ENCODE results near the gene PPP1R27.

Gene PPP1R27

DNA sequence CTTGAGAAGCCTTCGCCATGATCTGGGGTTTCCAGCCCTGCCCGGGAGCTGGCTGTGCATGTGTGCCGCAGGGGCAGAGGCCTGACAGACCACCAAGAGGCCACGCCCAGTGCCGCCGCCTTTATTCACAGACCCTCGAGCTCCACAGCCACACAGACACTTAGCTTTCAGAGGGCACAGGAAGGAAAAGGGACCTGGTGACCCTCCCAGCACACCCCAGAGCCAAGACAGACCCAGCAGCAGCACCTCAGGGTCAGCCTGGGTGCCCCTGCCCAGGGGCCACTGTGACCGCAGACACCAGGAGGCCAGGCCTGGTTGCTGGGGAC is 12.6 kb downstream of the PPP1R27 start:
- no peak for DNase-seq (ENCODE audit: low read depth in 1 of 2, low spot score in 1 of 2)

- no peak for DNase-seq (ENCODE audit: low read depth in 1 of 2, low spot score in 1 of 2)
Measured at GRCh38 chr17:81821603-81822311, 13.1 kb downstream of the PPP1R27 start.

GRCh38 chr17:81821147-81821546 is 13.7 kb downstream of the PPP1R27 start:
- DNase-seq (ENCODE audit: low read depth in 1 of 2, low spot score in 1 of 2): no peak

GRCh38 chr17:81819708-81820107 is 15.1 kb downstream of the PPP1R27 start:
- no peak for DNase-seq (ENCODE audit: low read depth in 1 of 2, low spot score in 1 of 2)

- no peak for DNase-seq (ENCODE audit: low read depth in 1 of 2, low spot score in 1 of 2)
Measured at GRCh38 chr17:81817758-81818147, 17.1 kb downstream of the PPP1R27 start.

DNA sequence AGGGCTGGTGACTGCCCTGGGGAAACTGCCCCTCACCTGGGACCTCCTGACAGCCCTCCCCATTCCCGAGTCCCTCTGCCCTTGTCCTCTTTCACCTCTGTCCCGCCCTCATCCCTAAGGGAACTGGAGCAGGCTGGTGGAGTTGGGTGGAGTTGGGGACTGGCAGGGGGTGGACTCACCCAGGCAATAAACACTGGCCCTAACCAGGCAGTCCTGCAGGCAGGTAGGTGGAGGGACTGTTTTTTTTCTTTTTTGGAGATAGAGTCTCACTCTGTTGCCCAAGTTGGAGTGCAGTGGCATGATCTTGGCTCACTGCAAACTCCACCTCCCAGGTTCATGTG is 19.2 kb downstream of the PPP1R27 start:
- no peak for DNase-seq (ENCODE audit: low read depth in 1 of 2, low spot score in 1 of 2)

DNA sequence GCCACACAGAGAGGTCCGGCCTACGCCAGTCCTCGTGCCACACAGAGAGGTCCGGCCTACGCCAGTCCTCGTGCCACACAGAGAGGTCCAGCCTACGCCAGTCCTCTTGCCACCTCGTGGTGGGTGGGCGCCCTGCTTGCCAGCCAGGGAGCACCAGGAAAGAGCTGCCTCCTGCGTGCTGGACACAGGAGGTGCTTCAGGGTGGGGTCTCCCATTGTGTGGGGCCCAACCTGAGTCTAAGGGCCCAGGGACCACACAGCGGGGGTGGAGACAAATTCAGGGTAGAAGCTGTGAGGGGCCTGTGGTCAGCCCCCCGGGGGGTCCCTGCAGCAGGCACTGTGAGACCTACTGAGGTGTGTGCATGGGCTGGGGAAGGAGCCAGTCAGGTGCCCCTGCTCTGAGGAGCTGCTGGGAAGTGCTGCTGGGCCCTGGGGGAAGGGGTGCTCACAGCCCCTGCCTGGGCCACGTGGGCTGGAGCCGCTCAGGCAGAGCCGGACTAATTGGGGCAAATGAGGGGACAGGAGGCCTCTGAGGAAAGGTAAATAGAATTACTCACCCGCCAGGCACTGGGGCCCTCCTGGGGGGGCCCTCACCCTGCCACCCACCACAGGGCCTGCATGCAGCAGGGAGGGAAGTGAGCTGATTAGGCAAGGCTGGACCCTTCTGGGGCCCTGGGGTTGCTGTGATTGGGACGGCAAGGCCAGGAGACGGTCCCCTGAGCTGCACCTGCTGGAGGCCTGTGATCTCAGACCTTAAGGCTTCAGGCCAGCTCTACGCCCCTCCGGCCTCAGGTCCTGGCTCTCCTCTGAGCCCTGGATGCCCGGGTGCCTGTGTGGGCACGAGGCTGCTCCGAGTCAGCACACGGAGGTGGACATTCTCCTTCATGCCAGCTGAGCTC is 19.9 kb downstream of the PPP1R27 start:
- DNase-seq (ENCODE audit: low read depth in 1 of 2, low spot score in 1 of 2): no peak

- DNase-seq (ENCODE audit: low read depth in 1 of 2, low spot score in 1 of 2): no peak
Measured at GRCh38 chr17:81813861-81814683, 20.8 kb downstream of the PPP1R27 start.

DNA sequence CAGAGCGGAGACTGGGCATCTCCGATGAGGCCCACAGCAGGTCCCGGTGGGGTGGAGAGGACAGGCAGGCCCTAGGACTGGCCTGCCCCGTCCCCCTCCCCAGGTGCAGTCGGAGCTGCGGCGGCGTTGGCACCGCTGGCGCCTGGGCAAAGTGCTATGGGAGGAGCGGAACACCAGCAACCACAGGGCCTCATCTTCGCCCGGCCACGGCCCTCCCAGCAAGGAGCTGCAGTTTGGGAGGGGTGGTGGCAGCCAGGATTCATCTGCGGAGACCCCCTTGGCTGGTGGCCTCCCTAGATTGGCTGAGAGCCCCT is 21.5 kb downstream of the PPP1R27 start:
- no peak for DNase-seq (ENCODE audit: low read depth in 1 of 2, low spot score in 1 of 2)

- DNase-seq (ENCODE audit: low read depth in 1 of 2, low spot score in 1 of 2): no peak
Measured at GRCh38 chr17:81812571-81813370, 22.1 kb downstream of the PPP1R27 start.

DNA sequence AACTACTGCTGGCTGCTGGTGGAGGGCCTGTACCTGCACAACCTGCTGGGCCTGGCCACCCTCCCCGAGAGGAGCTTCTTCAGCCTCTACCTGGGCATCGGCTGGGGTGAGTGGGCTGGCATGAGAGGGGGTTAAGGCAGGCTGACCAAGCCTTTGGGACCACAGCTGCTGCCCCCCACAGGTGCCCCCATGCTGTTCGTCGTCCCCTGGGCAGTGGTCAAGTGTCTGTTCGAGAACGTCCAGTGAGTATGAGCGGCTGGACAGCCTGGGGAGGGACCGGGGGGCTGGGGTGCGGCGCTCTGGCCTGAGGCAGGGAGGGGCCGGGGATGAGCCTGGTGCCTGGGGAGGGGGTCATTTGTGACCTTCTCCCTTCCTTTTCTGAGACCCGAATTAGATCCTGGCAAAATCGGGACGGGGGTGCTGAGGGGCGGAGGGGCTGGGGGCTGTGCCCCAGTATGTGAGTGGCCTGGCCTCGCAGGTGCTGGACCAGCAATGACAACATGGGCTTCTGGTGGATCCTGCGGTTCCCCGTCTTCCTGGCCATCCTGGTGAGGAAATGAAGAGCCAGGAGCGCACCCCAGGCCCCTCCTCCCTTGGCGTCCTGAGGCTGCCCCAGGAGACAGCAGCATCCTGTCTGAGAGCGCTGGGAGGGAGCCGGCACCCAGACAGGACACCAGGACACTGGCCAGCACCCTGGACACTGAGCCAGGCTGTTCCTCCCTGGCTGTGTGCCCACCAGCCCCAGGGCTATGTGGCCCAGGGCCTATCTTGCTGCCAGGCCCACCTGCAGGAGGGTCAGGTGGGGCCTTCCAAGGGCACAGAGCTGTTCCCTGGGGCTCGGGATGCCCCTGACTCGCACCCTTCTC is 22.9 kb downstream of the PPP1R27 start:
- no peak for DNase-seq (ENCODE audit: low read depth in 1 of 2, low spot score in 1 of 2)

DNA sequence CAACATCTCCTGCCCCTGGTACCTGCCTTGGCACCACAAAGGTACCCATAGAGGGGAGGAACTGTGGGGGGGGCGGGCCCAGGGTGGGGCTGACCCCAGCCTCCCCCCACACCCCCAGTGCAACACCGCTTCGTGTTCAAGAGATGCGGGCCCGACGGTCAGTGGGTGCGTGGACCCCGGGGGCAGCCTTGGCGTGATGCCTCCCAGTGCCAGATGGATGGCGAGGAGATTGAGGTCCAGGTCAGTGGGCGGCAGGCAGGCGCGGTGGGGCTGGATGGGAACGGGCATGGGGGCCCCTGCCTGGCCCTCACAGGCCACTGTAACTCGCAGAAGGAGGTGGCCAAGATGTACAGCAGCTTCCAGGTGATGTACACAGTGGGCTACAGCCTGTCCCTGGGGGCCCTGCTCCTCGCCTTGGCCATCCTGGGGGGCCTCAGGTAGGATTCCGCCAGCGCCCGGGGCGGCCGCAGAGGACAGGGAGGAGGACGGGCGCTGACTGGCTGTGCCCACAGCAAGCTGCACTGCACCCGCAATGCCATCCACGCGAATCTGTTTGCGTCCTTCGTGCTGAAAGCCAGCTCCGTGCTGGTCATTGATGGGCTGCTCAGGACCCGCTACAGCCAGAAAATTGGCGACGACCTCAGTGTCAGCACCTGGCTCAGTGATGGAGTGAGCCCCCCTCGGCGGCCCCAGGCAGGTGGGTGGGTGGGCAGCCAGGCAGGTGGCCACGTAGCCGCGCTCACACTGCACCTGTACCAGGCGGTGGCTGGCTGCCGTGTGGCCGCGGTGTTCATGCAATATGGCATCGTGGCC is 23.8 kb downstream of the PPP1R27 start:
- DNase-seq (ENCODE audit: low read depth in 1 of 2, low spot score in 1 of 2): no peak

DNA sequence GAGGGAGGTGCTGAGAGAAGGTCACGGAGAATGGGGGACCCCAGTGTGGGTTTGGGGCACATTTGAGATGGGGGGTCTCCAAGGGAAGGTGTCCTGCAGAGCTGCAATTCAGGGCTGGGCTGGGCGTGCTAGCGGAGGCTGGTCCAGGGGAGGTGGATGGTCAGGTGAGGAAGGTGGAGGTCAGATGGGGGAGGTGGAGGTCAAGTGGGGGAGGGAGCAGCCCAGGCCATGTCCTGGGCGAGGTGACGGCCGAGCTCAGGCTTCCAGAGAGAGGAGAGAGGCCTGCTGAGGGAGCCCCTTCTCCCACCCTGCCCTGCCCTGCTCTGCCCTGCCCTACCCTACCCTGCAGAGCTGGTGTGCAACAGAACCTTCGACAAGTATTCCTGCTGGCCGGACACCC is 24.4 kb downstream of the PPP1R27 start:
- DNase-seq (ENCODE audit: low read depth in 1 of 2, low spot score in 1 of 2): no peak

DNA sequence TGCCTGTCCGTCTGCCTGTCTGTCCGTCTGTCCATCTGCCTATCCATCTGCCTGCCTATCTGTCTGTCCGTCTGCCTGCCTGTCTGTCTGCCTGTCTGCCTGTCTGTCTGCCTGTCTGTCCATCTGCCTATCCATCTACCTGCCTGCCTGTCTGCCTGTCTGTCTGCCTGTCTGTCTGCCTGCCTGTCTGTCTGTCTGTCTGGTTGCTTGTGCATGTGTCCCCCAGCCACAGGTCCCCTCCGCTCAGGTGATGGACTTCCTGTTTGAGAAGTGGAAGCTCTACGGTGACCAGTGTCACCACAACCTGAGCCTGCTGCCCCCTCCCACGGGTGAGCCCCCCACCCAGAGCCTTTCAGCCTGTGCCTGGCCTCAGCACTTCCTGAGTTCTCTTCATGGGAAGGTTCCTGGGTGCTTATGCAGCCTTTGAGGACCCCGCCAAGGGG is 25.3 kb downstream of the PPP1R27 start:
- DNase-seq (ENCODE audit: low read depth in 1 of 2, low spot score in 1 of 2): no peak

- DNase-seq (ENCODE audit: low read depth in 1 of 2, low spot score in 1 of 2): no peak
Measured at GRCh38 chr17:81808778-81809555, 25.9 kb downstream of the PPP1R27 start.

DNA sequence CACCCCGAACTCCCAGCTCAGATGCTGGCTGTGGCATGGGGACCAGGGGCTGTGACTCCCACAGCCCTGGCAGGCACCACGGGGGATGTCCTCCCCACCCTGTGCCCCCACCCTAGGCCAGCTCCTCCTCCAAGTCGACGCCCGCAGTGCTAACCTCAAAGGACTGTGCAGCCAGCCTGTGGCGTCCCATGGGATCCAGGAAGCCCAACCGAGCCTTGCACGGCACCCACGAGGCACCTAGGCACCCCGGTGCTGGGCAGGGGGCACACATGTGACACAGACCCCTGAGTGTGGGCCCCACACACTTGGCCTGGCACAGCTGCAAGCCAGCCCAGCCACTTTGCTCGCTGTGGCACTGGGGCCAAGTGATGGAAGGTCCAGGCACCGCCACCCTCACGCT is 27.0 kb downstream of the PPP1R27 start:
- no peak for DNase-seq (ENCODE audit: low read depth in 1 of 2, low spot score in 1 of 2)

DNA sequence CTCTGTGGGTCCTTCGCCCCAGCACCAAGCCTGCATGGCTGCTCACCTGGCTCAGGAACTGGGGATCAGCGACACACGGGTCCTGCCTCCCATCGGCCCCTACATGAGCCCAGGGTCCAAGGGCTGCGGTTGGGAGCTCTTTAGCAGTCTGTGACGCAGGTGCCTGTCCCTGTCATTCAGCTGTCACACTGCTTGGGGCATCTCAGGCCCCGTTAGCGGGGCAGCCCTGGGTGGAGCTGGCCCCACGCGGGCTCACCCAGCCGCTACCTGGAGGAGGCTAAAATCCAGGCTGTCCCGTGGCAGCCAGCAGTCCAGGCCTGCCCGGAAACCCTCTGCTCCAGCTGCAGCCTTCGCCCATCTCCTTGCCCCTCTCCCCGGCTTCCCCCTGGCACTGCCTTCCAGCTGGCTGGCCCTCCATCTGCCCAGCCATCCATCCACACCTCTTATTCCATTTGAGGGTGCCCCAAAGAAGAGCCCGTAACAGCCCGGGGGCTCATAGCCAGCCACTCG is 27.6 kb downstream of the PPP1R27 start:
- DNase-seq (ENCODE audit: low read depth in 1 of 2, low spot score in 1 of 2): no peak

GRCh38 chr17:81806461-81807209 is 28.2 kb downstream of the PPP1R27 start:
- DNase-seq (ENCODE audit: low read depth in 1 of 2, low spot score in 1 of 2): no peak

Data from stimulated activated CD4-positive, alpha-beta T cell treated with anti-CD3 and anti-CD28 coated beads, Interleukin-15, amount 100 ng/mL, for 1 hour (primary cell).